BLaER1 (cell line): ENCODE results near the gene ZNF354C.
A peak's percentile ranks its signal among the peaks of the same experiment; 100 is the strongest.
"Not testable (repeated sequence)": the region's sequence is repeated elsewhere in the genome, so short reads cannot be mapped to it uniquely, and the experiment has no call there.

Experiments
- H3K27ac ChIP-seq: shearing (Covaris generic); formaldehyde crosslinking; 2 replicates; pipeline ENCODE4 v1.8.1; 2022
- H3K27me3 ChIP-seq: shearing (Covaris generic); formaldehyde crosslinking; 2 replicates; pipeline ENCODE4 v1.8.1; 2022
- H3K36me3 ChIP-seq: shearing (Covaris generic); formaldehyde crosslinking; 2 replicates; pipeline ENCODE4 v1.8.1; 2022
- H3K4me1 ChIP-seq: shearing (Covaris generic); formaldehyde crosslinking; 2 replicates; pipeline ENCODE4 v1.8.1; 2022
- H3K4me2 ChIP-seq: shearing (Covaris generic); formaldehyde crosslinking; 2 replicates; pipeline ENCODE4 v1.8.1; 2022
- H3K4me3 ChIP-seq: shearing (Covaris generic); formaldehyde crosslinking; 2 replicates; pipeline ENCODE4 v1.8.1; 2022
- H3K9ac ChIP-seq: shearing (Covaris generic); formaldehyde crosslinking; 2 replicates; pipeline ENCODE4 v1.8.1; 2022
- H3K9me3 ChIP-seq: shearing (Covaris generic); formaldehyde crosslinking; 2 replicates; pipeline ENCODE4 v1.8.1; 2022
- H4K20me1 ChIP-seq: shearing (Covaris generic); formaldehyde crosslinking; 2 replicates; pipeline ENCODE4 v1.8.1; 2022
- Cebpa-rat ChIP-seq: shearing (Covaris generic); IDR thresholded peaks from 2 replicates; pipeline ENCODE4 v1.8.1; 2022

ZNF354C gene

DNA sequence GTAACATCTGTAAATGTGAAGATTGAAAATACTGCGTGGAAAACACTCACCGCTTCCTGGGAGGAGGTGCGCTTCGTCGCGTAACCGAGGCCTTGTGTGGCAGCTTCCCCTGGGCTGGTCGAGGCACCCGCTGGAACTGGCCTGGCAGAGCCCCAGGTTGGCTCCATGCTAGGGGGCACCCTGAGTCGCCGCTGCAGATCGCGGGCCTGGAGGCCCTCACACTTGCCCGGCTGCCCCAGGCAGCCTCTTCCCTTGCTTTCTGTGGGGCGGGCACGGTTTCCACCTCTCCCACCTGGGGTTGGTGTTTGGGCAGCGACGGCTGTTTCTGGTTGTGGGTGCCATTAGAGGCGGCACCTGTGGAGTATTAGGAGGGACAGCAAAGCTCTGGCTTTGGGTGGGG is 852 bp downstream of the ZNF354C start:
- Histone ChIP-seq H3K27ac (no peak overlapping the region), H3K36me3 (no peaks in the 10 kb centered on the region), H3K9me3 (peaks cover 83% of the 10 kb centered on the region), H3K4me1 (no peaks in the 10 kb centered on the region), H3K27me3 (no peaks in the 10 kb centered on the region), H3K4me2 (no peak overlapping the region), H3K4me3 (peak overlapping the region; percentile 56; the same call in 1 of the 2 replicates), H4K20me1 (no peaks in the 10 kb centered on the region), H3K9ac (no peak overlapping the region)
- TF ChIP-seq Cebpa-rat = no peak

DNA sequence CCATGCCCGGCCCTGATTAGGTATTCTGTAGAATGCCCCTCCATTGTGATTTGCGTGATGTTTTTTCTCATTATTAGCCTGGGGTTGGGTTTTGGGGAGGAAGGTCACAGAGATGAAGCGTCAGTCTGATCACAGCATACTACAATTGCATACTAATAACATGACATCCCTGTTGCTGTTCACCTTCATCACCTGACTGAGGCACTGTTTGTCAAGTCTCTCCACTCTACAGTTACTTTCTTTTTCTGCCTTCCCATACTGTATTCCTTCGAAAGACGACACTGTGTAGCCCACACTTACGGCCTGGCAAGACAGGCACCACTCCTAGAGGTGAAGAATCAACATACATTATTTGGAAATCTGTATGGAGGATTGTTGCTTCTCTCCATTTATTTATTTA is 5.5 kb downstream of the ZNF354C start:
- Histone ChIP-seq H3K27me3 (no peaks in the 10 kb centered on the region), H3K36me3 (no peaks in the 10 kb centered on the region), H3K9ac (no peak overlapping the region), H3K4me2 (no peak overlapping the region), H3K27ac (no peak overlapping the region), H3K4me1 (no peaks in the 10 kb centered on the region), H4K20me1 (no peaks in the 10 kb centered on the region), H3K9me3 (peaks cover 93% of the 10 kb centered on the region), H3K4me3 (no peak overlapping the region)
- no peak for TF ChIP-seq Cebpa-rat

DNA sequence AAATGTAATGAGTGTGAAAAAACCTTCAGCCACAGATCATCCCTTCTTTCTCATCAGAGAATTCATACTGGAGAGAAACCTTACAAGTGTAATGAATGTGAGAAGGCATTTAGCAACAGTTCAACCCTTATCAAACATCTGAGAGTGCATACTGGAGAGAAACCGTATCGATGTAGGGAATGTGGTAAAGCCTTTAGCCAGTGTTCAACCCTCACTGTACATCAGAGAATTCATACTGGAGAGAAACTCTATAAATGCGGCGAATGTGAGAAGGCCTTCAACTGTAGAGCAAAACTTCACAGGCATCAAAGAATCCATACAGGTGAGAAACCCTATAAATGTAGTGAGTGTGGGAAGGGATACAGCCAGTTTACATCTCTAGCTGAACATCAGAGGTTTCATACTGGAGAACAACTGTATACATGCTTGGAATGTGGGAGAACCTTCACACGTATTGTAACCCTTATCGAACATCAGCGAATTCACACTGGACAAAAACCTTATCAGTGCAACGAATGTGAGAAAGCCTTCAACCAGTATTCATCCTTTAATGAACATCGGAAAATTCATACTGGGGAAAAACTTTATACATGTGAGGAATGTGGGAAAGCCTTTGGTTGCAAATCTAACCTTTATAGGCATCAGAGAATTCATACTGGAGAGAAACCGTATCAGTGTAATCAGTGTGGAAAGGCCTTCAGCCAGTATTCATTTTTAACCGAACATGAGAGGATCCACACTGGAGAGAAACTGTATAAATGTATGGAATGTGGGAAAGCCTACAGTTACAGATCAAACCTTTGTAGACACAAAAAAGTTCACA is 19.2 kb downstream of the ZNF354C start:
- H3K4me1 ChIP-seq = no peaks in the 10 kb centered on the region
- no peaks in the 10 kb centered on the region for H3K36me3 ChIP-seq
- no peak overlapping the region for H3K4me3 ChIP-seq
- no peak overlapping the region for H3K4me2 ChIP-seq
- no peak overlapping the region for H3K9ac ChIP-seq
- H3K27ac ChIP-seq = no peak overlapping the region
- no peaks in the 10 kb centered on the region for H3K27me3 ChIP-seq
- peaks cover 97% of the 10 kb centered on the region for H3K9me3 ChIP-seq
- no peaks in the 10 kb centered on the region for H4K20me1 ChIP-seq
- TF ChIP-seq Cebpa-rat = no peak

DNA sequence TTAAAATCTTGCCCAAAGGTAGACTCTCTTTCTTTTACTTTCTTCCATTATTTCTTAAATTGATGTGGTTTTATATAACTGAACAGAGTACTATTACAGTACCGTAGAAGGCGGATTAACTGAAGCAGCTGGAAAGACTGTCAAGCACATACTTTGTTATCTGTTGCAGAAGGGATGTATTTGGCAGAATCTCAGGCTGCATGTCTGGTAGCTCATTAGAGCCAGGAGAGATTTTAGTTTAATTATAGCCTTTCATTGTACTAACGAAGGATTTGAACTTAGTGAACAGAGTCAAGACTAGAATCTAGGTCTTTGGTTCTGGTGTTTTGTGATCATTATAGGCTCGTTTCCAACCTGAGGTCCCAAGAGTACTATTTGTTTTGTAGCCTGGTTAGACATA is 20.6 kb downstream of the ZNF354C start:
- Histone ChIP-seq H3K27me3 (no peaks in the 10 kb centered on the region), H3K27ac (no peak overlapping the region), H4K20me1 (no peaks in the 10 kb centered on the region), H3K9ac (no peak overlapping the region), H3K36me3 (no peaks in the 10 kb centered on the region), H3K9me3 (peaks cover 97% of the 10 kb centered on the region), H3K4me2 (no peak overlapping the region), H3K4me1 (no peaks in the 10 kb centered on the region), H3K4me3 (no peak overlapping the region)
- TF ChIP-seq Cebpa-rat = no peak

DNA sequence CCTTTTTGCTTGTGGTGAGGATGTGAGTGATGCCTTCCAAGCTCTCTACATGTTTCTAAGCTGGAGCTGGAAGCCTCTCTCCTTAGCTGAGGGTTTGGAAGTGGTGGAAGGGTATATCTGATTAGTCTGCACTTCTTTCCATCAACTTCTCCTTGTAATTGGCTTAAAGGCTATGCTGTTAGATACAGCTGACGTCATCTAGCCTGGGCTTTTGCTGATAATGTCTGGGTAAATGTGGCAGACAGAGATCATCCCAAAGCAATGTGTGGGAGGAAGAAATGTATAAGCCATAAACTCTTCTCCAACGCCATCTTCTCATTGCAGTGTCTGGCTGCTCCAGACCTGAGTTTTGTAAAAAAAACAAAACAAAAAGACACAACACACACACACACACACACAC is 29.3 kb downstream of the ZNF354C start:
- H3K9me3 ChIP-seq = peaks cover 73% of the 10 kb centered on the region
- H3K9ac ChIP-seq = no peak overlapping the region
- H3K4me1 ChIP-seq = no peaks in the 10 kb centered on the region
- H3K4me2 ChIP-seq = no peak overlapping the region
- H4K20me1 ChIP-seq = no peaks in the 10 kb centered on the region
- no peak overlapping the region for H3K27ac ChIP-seq
- no peak for TF ChIP-seq Cebpa-rat
- H3K27me3 ChIP-seq = no peaks in the 10 kb centered on the region
- no peaks in the 10 kb centered on the region for H3K36me3 ChIP-seq
- no peak overlapping the region for H3K4me3 ChIP-seq

DNA sequence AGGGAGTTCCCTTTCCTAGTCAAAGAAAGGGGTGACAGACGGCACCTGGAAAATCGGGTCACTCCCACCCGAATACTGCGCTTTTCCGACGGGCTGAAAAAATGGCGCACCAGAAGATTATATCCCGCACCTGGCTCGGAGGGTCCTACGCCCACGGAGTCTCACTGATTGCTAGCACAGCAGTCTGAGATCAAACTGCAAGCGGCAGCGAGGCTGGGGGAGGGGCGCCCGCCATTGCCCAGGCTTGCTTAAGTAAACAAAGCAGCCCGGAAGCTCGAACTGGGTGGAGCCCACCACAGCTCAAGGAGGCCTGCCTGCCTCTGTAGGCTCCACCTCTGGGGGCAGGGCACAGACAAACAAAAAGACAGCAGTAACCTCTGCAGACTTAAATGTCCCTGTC is 41.1 kb downstream of the ZNF354C start:
- H3K9ac ChIP-seq, H4K20me1 ChIP-seq, H3K36me3 ChIP-seq, H3K4me2 ChIP-seq, H3K27me3 ChIP-seq, H3K4me3 ChIP-seq, H3K4me1 ChIP-seq, H3K27ac ChIP-seq: not testable (repeated sequence)
- H3K9me3 ChIP-seq = peaks cover 37% of the 10 kb centered on the region

DNA sequence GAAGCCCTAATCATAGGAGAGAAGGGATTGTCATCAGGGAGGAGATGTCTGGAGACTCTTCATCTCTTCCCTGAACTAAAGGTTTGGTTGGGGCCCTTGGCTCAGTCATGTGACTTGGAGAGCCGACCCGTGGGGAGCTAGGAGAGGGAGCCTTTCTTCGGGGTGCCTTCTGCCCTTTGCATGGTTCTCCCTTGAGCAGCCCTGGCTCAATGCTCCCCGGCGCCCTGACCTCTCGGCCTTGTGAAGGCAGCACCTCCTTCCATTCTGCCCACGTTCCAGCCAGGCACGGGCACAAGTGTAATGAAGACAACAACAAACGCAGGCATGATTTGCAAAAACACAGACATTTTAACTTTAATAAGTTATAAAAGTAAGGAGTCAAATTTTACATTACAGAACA is 50.4 kb downstream of the ZNF354C start:
- no peak for TF ChIP-seq Cebpa-rat
- H3K27ac ChIP-seq = no peak overlapping the region
- H3K4me2 ChIP-seq = no peak overlapping the region
- H3K27me3 ChIP-seq = no peaks in the 10 kb centered on the region
- no peak overlapping the region for H3K4me3 ChIP-seq
- H3K9me3 ChIP-seq = peaks cover 32% of the 10 kb centered on the region
- no peaks in the 10 kb centered on the region for H4K20me1 ChIP-seq
- no peak overlapping the region for H3K9ac ChIP-seq
- H3K4me1 ChIP-seq = no peaks in the 10 kb centered on the region
- H3K36me3 ChIP-seq = no peaks in the 10 kb centered on the region

DNA sequence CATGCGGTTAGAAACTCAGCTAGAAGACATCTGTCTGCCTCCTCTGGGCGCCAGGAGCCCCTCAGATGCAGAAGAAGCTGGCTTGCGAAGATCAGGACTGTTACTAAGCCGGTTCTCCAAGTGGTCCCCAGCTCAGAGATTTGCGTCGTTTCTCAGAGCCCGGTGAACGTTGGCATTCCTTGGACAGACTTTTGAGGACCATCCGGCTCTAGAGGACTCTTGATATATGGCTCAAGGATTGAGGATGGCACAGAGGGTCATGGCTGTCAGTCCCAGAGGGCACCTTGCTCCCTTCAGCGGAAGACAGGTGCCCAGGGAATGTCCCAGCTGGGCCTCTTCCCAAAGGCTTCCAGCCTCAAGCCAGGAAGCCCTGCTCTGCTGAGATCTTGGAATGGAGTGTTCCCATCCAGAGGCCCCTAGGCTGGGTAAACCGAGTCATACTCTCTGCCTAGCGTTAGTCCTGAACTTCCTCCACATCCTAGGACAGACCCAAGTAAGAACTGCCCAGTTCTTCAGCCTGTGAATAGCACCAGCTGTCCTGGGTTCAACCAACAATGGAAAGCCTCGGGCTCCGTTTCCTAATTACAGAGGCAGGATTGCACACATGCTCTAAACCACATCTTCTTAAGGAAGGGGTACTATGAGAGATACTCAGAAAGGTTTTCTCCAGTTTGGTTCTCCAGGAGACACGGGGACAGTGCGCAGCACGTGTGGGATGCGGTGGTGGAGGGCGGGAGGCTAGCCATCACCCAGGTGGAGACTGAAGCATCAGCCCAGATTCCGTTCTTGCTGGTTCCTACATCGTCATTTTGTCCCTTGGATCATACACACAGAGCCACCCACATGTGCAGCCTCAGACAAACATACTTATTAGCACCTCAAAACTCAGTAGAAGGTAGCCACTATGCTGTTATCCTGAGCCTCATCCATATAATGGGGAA is 51.4 kb downstream of the ZNF354C start:
- Histone ChIP-seq H3K36me3 (no peaks in the 10 kb centered on the region), H3K27me3 (no peaks in the 10 kb centered on the region), H3K9me3 (peaks cover 32% of the 10 kb centered on the region)

DNA sequence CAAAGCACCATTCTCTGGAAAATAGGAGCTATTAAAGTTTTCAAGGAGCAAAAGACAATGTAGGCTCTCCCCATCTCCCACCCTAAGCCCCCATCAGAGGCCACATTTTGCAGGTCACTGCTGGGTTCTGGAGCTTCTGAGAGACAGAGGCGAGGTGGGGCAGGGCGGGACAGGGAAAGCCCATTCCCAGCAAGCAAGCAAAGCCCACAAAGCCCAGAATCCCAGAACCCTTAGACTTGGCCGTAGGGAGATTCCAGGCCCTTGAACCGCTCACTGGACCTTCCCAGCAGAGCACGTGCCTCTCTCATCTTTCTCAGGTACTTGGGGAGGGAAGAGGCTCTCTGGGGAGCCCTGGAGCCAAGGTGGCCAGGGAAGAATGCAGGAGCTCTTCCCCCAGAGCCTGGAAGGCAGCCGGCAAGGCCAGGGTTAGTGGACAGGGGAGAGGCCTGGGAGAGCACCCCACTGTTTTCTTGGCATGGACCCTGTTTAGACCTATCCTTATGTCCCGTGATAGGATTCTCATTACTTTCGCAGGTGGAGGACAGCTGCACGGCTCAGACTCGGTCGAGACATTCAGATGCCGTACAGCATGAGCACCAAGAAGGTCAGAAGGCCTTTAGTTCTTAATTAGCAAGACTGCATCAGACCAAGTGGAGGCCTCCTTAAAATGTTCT is 52.4 kb downstream of the ZNF354C start:
- Histone ChIP-seq H3K4me1 (no peaks in the 10 kb centered on the region), H3K4me3 (no peak overlapping the region), H3K9ac (no peak overlapping the region), H3K36me3 (no peaks in the 10 kb centered on the region), H3K27ac (no peak overlapping the region), H4K20me1 (no peaks in the 10 kb centered on the region), H3K27me3 (no peaks in the 10 kb centered on the region), H3K4me2 (no peak overlapping the region), H3K9me3 (peaks cover 32% of the 10 kb centered on the region)
- no peak for TF ChIP-seq Cebpa-rat

More for the DNA sequence above, 51.4 kb downstream of the ZNF354C start:
- Histone ChIP-seq H3K4me3 (no peak overlapping the region), H3K4me1 (no peaks in the 10 kb centered on the region), H3K9ac (no peak overlapping the region), H3K4me2 (no peak overlapping the region), H4K20me1 (no peaks in the 10 kb centered on the region), H3K27ac (no peak overlapping the region)
- no peak for TF ChIP-seq Cebpa-rat

DNA sequence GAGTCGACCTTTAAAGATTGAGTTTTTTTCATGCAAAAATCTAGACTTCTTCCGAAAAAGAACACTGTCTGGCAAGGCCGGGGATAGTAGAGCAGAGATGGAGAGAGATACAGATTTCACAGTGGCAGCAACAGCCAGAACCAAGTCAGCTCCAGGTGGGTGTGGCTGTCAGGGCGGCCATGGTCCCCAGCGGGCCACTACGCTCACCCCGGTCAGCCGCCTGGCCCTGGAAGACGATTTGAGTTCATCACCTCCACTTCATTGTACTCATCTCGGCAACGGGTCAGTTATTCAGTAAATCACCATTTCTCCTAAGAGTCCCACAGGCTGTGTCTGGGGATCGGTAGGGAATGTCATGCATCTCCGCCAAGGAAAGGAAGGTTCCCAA is 53.0 kb downstream of the ZNF354C start:
- Histone ChIP-seq H3K27me3 (no peaks in the 10 kb centered on the region), H3K9me3 (peaks cover 34% of the 10 kb centered on the region)

More for the DNA sequence above, 53.0 kb downstream of the ZNF354C start:
- no peaks in the 10 kb centered on the region for H3K4me1 ChIP-seq
- no peaks in the 10 kb centered on the region for H4K20me1 ChIP-seq
- no peak overlapping the region for H3K4me2 ChIP-seq
- H3K9ac ChIP-seq = no peak overlapping the region
- no peak for TF ChIP-seq Cebpa-rat
- no peaks in the 10 kb centered on the region for H3K36me3 ChIP-seq
- H3K4me3 ChIP-seq = no peak overlapping the region
- no peak overlapping the region for H3K27ac ChIP-seq
